NB4 (cell line): ENCODE results near the gene HOMER2.
"Not testable (repeated sequence)": the region's sequence is repeated elsewhere in the genome, so short reads cannot be mapped to it uniquely, and the experiment has no call there.

ENCODE experiments used
- MAX ChIP-seq: IDR thresholded peaks from 2 replicates; pipeline ENCODE4 v1.6.1; 2011; ENCODE audit warnings: low read depth, low read length
- MYC ChIP-seq: IDR thresholded peaks from 2 replicates; pipeline ENCODE4 v1.6.1; 2011; ENCODE audit warnings: low read depth, low read length
- POLR2A ChIP-seq: IDR thresholded peaks from 2 replicates; pipeline ENCODE4 v1.6.1; 2011; ENCODE audit warnings: mild to moderate bottlenecking; ENCODE audit not compliant: insufficient read length; ENCODE audit errors: extremely low read depth
- TF ChIP-seq, protein P1 (sequence below): IDR thresholded peaks from one replicate; pipeline ENCODE4 v1.5.1; 2012; ENCODE audit warnings: low read depth, low read length

DNA sequence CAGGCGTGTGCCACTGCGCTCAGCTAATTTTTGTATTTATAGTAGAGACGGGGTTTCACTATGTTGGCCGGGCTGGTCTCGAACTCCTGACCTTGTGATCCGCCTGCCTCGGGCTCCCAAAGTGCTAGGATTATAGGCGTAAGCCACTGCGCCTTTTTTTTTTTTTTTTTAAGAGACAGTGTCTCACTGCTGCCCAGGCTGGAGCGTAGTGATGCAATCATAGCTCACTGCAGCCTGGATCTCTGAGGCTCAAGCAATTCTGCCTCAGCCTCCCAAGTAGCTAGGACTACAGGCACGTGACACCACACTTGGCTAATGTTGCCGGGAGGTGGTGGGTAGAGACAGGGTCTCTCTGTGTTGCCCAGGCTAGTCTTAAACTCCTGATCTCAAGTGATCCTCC is 59.0 kb downstream of the HOMER2 start:
- TF ChIP-seq POLR2A, MAX, MYC: not testable (repeated sequence)
- TF ChIP-seq, protein P1, sequence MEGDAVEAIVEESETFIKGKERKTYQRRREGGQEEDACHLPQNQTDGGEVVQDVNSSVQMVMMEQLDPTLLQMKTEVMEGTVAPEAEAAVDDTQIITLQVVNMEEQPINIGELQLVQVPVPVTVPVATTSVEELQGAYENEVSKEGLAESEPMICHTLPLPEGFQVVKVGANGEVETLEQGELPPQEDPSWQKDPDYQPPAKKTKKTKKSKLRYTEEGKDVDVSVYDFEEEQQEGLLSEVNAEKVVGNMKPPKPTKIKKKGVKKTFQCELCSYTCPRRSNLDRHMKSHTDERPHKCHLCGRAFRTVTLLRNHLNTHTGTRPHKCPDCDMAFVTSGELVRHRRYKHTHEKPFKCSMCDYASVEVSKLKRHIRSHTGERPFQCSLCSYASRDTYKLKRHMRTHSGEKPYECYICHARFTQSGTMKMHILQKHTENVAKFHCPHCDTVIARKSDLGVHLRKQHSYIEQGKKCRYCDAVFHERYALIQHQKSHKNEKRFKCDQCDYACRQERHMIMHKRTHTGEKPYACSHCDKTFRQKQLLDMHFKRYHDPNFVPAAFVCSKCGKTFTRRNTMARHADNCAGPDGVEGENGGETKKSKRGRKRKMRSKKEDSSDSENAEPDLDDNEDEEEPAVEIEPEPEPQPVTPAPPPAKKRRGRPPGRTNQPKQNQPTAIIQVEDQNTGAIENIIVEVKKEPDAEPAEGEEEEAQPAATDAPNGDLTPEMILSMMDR: not testable (repeated sequence)
